Lower lobe of right lung (tissue), 1 donor: ENCODE measurements around the gene STAT5A. TPM values are rescaled to one million over a fixed set of nuclear protein-coding genes. Genes with fewer than 3 reads are reported as not detected.

ENCODE experiments used
- total RNA-seq: library from RNA; stranded (reverse); fragmentation: NEBNext Ultra II Directional; extraction: Animal tissue kit (Norgen Biotek cat#: 25700); gene quantifications from one replicate; pipeline ENCODE4 v1.2.1, GENCODE V29; 2021
- donor health status: DM: no; HTN: yes; CAD: no; lungs with severe emphysema.

STAT5A gene
- total RNA-seq, 1 donor from 2014 or later = 53.3 TPM

Other genes with a start within 250 kb of the STAT5A start
- 0.89 TPM for gene C17orf113, start 237.9 kb upstream of the STAT5A start, total RNA-seq
- gene ZNF385C, start 190.0 kb upstream of the STAT5A start, total RNA-seq = 1.2 TPM
- 40.4 TPM for gene DHX58, start 175.8 kb upstream of the STAT5A start, total RNA-seq
- 41.6 TPM for gene KAT2A, start 167.1 kb upstream of the STAT5A start, total RNA-seq
- not detected for gene HSPB9, start 165.7 kb upstream of the STAT5A start, total RNA-seq
- 153 TPM for gene RAB5C, start 133.5 kb upstream of the STAT5A start, total RNA-seq
- 0.09 TPM for gene KCNH4, start 107.4 kb upstream of the STAT5A start, total RNA-seq
- gene HCRT, start 103.0 kb upstream of the STAT5A start, total RNA-seq = not detected
- gene GHDC, start 94.0 kb upstream of the STAT5A start, total RNA-seq = 33.4 TPM
- gene STAT5B, start 12.1 kb upstream of the STAT5A start, total RNA-seq = 67.9 TPM
- 278 TPM for gene STAT3, start 99.9 kb downstream of the STAT5A start, total RNA-seq
- gene CAVIN1, start 134.8 kb downstream of the STAT5A start, total RNA-seq = 269 TPM
- 107 TPM for gene ATP6V0A1, start 170.4 kb downstream of the STAT5A start, total RNA-seq
- gene NAGLU, start 247.7 kb downstream of the STAT5A start, total RNA-seq = 39.1 TPM